ENCODE results near the gene ENAH. TPM values are rescaled to one million over a fixed set of nuclear protein-coding genes. Genes with fewer than 3 reads are reported as not detected.
"Not testable (repeated sequence)": the region's sequence is repeated elsewhere in the genome, so short reads cannot be mapped to it uniquely, and the experiment has no call there.

ENAH gene
- total and polyA plus RNA-seq, 8 donors: 8.0 to 62.8 (median 31.9) TPM

DNA sequence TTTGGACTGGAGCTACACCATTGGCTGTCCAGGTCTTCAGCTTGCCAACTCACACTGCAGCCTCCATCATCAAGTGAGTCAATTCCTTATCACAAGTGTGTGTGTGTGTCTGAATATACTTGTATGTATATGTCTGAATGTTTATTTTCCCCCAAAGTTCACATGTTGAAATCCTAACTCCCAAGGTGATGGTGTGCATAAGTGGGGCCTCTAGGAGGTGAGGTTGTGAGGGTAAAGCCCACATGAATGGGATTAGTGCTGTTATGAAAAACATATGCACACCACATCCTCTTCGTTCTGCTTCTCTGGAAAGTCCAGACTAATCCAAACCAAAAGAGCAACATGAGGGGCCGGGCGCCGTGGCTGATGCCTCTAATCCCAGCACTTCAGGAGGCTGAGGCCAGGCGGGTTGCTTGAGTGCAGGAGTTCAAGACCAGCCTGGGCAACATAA lies 176.4 kb downstream of the ENAH start:
- FAIRE-seq (no peak), ATAC-seq (no peak), DNase-seq (peak in 1 of 6 donors; percentile 3)
- H3K4me1 ChIP-seq: peaks cover 0 to 4% (median 0%) of the 10 kb centered on the region in 3 donors
- H3K36me3 ChIP-seq: no peaks in the 10 kb centered on the region
- H3K4me3 ChIP-seq: no peak overlapping the region
- 69 to 74% methylated on average over 5 of the region's 5 CpGs for WGBS, 2 donors
- H3K27ac ChIP-seq: no peak overlapping the region
- intact Hi-C loops (cut with DNase I): loop anchor here (5.0 to 10.0 kb wide), 5 partner anchors 298 to 501 kb away; partner anchors contain the start of gene SRP9 (in 1 of the 3)
- H3K9me3 ChIP-seq: no peaks in the 10 kb centered on the region
- no peaks in the 10 kb centered on the region for H3K27me3 ChIP-seq
- no peak for TF ChIP-seq CTCF (IDR thresholded peaks at IDR 0.05)

GRCh38 chr1:225476100-225476511 lies 176.8 kb downstream of the ENAH start:
- no peak for ATAC-seq
- Histone ChIP-seq H3K9me3 (no peaks in the 10 kb centered on the region), H3K36me3 (no peaks in the 10 kb centered on the region), H3K4me1 (peaks cover 0 to 1% (median 0%) of the 10 kb centered on the region in 3 donors), H3K27me3 (no peaks in the 10 kb centered on the region), H3K4me3 (no peak overlapping the region), H3K27ac (no peak overlapping the region)
- no peak for FAIRE-seq
- DNase-seq: peak in 2 of 6 donors; percentile 6 to 10
- 81 to 85% methylated on average over 7 of the region's 7 CpGs for WGBS, 2 donors
- intact Hi-C loops (cut with DNase I): loop anchor here (5.0 to 10.0 kb wide), 5 partner anchors 299 to 501 kb away; partner anchors contain the start of gene SRP9 (in 1 of the 3)
- no peak for TF ChIP-seq CTCF (IDR thresholded peaks at IDR 0.05)

DNA sequence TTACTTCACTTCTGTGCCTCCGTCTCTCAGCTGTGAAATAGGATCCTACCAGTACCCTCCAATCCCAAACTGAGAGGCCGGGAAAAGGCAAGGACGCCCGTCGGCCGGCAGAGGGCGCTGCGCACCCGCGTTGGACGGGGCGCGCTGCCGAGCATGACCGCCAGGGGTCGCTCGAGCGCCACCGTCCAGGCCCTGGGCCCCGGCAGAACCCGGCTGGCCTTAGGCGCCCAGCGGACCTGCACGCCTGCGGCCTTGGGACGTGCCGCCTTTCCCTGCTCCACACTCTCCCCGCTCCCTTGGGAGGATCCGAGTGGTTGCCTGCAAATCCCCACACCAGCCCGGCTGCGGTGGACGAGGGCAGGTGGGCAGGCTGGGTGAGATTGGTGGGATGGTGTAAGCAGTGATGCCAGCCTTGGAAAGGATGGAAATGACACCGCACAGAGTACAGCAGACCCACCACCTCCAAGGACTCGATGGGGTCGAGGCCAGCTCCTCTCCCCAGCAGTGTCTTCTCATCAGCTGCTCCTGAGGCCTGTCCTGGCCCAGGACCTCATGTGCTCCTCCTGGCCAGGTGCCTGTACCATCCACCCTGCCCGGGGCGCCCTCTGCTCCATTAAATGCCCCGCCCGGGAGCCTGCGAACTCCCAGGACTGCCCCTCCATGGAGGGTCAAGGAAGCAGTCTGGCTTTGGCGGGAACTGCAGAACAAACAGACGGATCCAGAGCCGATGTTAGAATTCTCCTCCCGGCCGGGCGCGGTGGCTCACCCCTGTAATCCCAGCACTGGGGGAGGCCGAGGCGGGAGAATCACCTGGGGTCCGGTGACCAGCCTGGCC lies 177.7 kb downstream of the ENAH start:
- TF ChIP-seq CTCF (IDR thresholded peaks at IDR 0.05): peak; percentile 100

GRCh38 chr1:225474439-225474985 lies 178.4 kb downstream of the ENAH start:
- intact Hi-C loops (cut with DNase I): loop anchor here in 2 of 3 donors (10.0 kb wide), 2 partner anchors 300 to 500 kb away; partner anchors contain the start of gene SRP9 (in 1 of the 2)
- Histone ChIP-seq H3K36me3 (no peaks in the 10 kb centered on the region), H3K4me3 (no peak overlapping the region), H3K4me1 (no peaks in the 10 kb centered on the region), H3K27me3 (no peaks in the 10 kb centered on the region), H3K27ac (no peak overlapping the region), H3K9me3 (no peaks in the 10 kb centered on the region)
- WGBS, 2 donors: 31 to 33% methylated on average over 13 of the region's 13 CpGs
- no peak for TF ChIP-seq CTCF (IDR thresholded peaks at IDR 0.05)
- FAIRE-seq: no peak
- ATAC-seq: no peak
- no peak for DNase-seq

More for the DNA sequence above, 177.7 kb downstream of the ENAH start:
- 24 to 25% methylated on average over 49 to 50 of the region's 50 CpGs for WGBS, 2 donors
- Histone ChIP-seq H3K4me1 (no peaks in the 10 kb centered on the region), H3K36me3 (no peaks in the 10 kb centered on the region), H3K27ac (no peak overlapping the region), H3K4me3 (no peak overlapping the region), H3K27me3 (no peaks in the 10 kb centered on the region), H3K9me3 (no peaks in the 10 kb centered on the region)
- ATAC-seq (peak; percentile 88 to 99 (median 98)), DNase-seq (peak; percentile 40 to 91 (median 80)), FAIRE-seq (no peak)
- intact Hi-C loops (cut with DNase I): loop anchor here (5.0 to 10.0 kb wide), 5 partner anchors 300 to 502 kb away; partner anchors contain the start of gene SRP9 (in 1 of the 3)

- ATAC-seq, H3K4me1 ChIP-seq, H3K27ac ChIP-seq, H3K9me3 ChIP-seq, FAIRE-seq, H3K27me3 ChIP-seq, H3K36me3 ChIP-seq, H3K4me3 ChIP-seq: not testable (repeated sequence)
- peak in 3 of 6 donors; percentile 11 to 46 (median 12) for DNase-seq
- WGBS, 2 donors: 88% methylated on average over 25 to 26 of the region's 26 CpGs
- intact Hi-C loops (cut with DNase I): loop anchor here in 2 of 3 donors (10.0 kb wide), 2 partner anchors 301 to 501 kb away; partner anchors contain the start of gene SRP9 (in 1 of the 2)
Observed at GRCh38 chr1:225473676-225474438, 179.1 kb downstream of the ENAH start.

- H3K27ac ChIP-seq, ATAC-seq, H3K4me3 ChIP-seq, H3K9me3 ChIP-seq, FAIRE-seq, H3K27me3 ChIP-seq, H3K36me3 ChIP-seq, H3K4me1 ChIP-seq: not testable (repeated sequence)
- DNase-seq: peak in 2 of 6 donors; percentile 6 to 8
- intact Hi-C loops (cut with DNase I): loop anchor here in 2 of 3 donors (10.0 kb wide), 2 partner anchors 302 to 502 kb away; partner anchors contain the start of gene SRP9 (in 1 of the 2)
- 71 to 73% methylated on average over 8 of the region's 8 CpGs for WGBS, 2 donors
Observed at GRCh38 chr1:225473266-225473665, 179.7 kb downstream of the ENAH start.

Measured in pancreas (tissue), 10 donors.